ENCODE data around the gene SLC35B1.

Gene SLC35B1

GRCh38 chr17:49707608-49708514 is at the start of gene SLC35B1:
SLC35B1 (minus strand) TSS chr17:49707964; CDS start chr17:49707833, 131 bp downstream.
- peak; percentile 99 for DNase-seq (ENCODE audit: low spot score)

- no peak for DNase-seq (ENCODE audit: low spot score)
These were observed 49.5 kb upstream of the SLC35B1 start for GRCh38 chr17:49757151-49757777.

GRCh38 chr17:49756323-49757150 is 48.8 kb upstream of the SLC35B1 start:
- DNase-seq (ENCODE audit: low spot score) = no peak

- no peak for DNase-seq (ENCODE audit: low spot score)
These were observed 48.0 kb upstream of the SLC35B1 start for GRCh38 chr17:49755663-49756283.

- DNase-seq (ENCODE audit: low spot score) = no peak
These were observed 46.2 kb upstream of the SLC35B1 start for GRCh38 chr17:49753959-49754391.

- DNase-seq (ENCODE audit: low spot score) = no peak
These were observed 44.7 kb upstream of the SLC35B1 start for GRCh38 chr17:49752508-49752907.

- DNase-seq (ENCODE audit: low spot score) = no peak
These were observed 42.0 kb upstream of the SLC35B1 start for GRCh38 chr17:49749730-49750129.

GRCh38 chr17:49748791-49749190 is 41.0 kb upstream of the SLC35B1 start:
- no peak for DNase-seq (ENCODE audit: low spot score)

GRCh38 chr17:49748223-49748622 is 40.5 kb upstream of the SLC35B1 start:
- no peak for DNase-seq (ENCODE audit: low spot score)

GRCh38 chr17:49747632-49748031 is 39.9 kb upstream of the SLC35B1 start:
- DNase-seq (ENCODE audit: low spot score) = no peak

- no peak for DNase-seq (ENCODE audit: low spot score)
These were observed 39.2 kb upstream of the SLC35B1 start for GRCh38 chr17:49746791-49747490.

GRCh38 chr17:49745175-49746139 is 37.7 kb upstream of the SLC35B1 start:
- no peak for DNase-seq (ENCODE audit: low spot score)

- no peak for DNase-seq (ENCODE audit: low spot score)
These were observed 34.4 kb upstream of the SLC35B1 start for GRCh38 chr17:49742166-49742638.

- DNase-seq (ENCODE audit: low spot score) = no peak
These were observed 33.9 kb upstream of the SLC35B1 start for GRCh38 chr17:49741692-49742076.

- no peak for DNase-seq (ENCODE audit: low spot score)
These were observed 33.4 kb upstream of the SLC35B1 start for GRCh38 chr17:49741009-49741691.

GRCh38 chr17:49739641-49740271 is 32.0 kb upstream of the SLC35B1 start:
- DNase-seq (ENCODE audit: low spot score) = no peak

GRCh38 chr17:49738456-49739163 is 30.8 kb upstream of the SLC35B1 start:
- DNase-seq (ENCODE audit: low spot score) = no peak
